ENCODE data around the gene C2CD4D.

The C2CD4D gene

GRCh38 chr1:151839082-151839412, 573 bp downstream of the C2CD4D start:
- DNase-seq (ENCODE audit: low spot score) = no peak
- Histone ChIP-seq H3K27ac (no peak overlapping the region), H3K4me3 (peak overlapping the region; percentile 73)
- TF ChIP-seq, protein P1, sequence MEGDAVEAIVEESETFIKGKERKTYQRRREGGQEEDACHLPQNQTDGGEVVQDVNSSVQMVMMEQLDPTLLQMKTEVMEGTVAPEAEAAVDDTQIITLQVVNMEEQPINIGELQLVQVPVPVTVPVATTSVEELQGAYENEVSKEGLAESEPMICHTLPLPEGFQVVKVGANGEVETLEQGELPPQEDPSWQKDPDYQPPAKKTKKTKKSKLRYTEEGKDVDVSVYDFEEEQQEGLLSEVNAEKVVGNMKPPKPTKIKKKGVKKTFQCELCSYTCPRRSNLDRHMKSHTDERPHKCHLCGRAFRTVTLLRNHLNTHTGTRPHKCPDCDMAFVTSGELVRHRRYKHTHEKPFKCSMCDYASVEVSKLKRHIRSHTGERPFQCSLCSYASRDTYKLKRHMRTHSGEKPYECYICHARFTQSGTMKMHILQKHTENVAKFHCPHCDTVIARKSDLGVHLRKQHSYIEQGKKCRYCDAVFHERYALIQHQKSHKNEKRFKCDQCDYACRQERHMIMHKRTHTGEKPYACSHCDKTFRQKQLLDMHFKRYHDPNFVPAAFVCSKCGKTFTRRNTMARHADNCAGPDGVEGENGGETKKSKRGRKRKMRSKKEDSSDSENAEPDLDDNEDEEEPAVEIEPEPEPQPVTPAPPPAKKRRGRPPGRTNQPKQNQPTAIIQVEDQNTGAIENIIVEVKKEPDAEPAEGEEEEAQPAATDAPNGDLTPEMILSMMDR (IDR thresholded peaks at IDR 0.05) = no peak

- DNase-seq (ENCODE audit: low spot score) = no peak
- Histone ChIP-seq H3K4me3 (peak overlapping the region; percentile 73), H3K27ac (no peak overlapping the region)
- TF ChIP-seq, protein P1 (IDR thresholded peaks at IDR 0.05) = no peak
These were observed 1.2 kb downstream of the C2CD4D start for GRCh38 chr1:151838222-151839081.

DNA sequence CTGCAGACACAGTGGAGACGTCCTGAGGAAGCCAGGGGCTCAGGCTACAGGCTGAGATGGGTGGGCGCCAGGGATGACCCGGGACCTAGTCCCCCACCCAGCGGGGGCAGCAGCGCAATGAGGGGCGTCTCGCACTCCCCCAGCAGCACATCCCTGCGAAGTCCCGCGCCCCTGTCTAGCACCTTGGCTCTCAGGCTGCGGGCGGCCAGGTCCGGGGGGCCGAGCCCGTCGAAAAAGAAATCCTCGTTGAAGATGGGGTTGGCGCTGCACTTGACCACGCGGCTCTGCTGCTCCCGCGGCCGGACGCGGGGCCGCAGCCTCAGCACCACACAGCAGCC, 1.8 kb downstream of the C2CD4D start:
- no peak for DNase-seq (ENCODE audit: low spot score)
- no peak overlapping the region for H3K27ac ChIP-seq
- TF ChIP-seq, protein P1 (IDR thresholded peaks at IDR 0.05) = no peak
- peak overlapping the region; percentile 73 for H3K4me3 ChIP-seq

DNA sequence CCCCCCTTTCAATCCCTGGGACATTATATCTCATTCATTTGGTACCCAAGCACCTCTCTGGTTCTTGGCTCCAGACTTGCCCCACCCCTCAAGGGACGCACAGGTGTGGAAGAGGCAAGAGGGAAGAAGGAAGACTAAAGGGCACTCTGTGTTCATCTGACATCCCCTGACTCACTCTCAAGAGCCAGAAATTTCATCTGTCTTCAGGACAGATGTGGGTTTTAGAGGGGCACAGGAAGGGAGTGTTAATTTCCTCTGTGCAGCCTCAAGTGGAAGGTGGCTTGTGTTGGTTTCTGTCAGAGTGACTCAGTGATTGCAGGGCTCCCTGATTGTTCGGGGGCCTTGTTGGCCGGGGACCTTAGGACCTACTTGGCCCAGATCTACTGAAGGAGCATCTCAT, 2.4 kb downstream of the C2CD4D start:
- TF ChIP-seq, protein P1 (IDR thresholded peaks at IDR 0.05) = no peak
- Histone ChIP-seq H3K27ac (no peak overlapping the region), H3K4me3 (no peak overlapping the region)
- no peak for DNase-seq (ENCODE audit: low spot score)

DNA sequence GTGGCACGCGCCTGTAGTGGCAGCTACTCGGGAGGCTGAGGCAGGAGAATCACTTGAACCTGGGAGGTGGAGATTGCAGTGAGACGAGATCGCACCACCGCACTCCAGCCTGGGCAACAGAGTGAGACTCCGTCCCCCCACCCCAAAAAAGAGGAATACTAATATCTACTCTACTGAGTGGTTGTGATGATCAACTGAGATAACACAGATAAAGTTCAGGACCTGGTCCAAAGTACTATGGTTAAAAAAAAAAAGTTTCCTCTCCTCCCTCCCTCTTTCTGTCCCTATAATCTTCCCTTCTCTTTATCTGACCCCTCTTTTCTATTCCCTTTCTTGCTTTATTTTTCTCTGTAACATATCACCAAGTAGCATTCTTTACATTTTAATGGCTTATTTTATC, 4.0 kb downstream of the C2CD4D start:
- no peak overlapping the region for H3K27ac ChIP-seq
- DNase-seq (ENCODE audit: low spot score) = no peak
- TF ChIP-seq, protein P1 (IDR thresholded peaks at IDR 0.05) = no peak
- no peak overlapping the region for H3K4me3 ChIP-seq

GRCh38 chr1:151834239-151834638, 5.4 kb downstream of the C2CD4D start:
- DNase-seq (ENCODE audit: low spot score) = no peak
- Histone ChIP-seq H3K27ac (no peak overlapping the region), H3K4me3 (no peak overlapping the region)
- TF ChIP-seq, protein P1 (IDR thresholded peaks at IDR 0.05) = no peak

DNA sequence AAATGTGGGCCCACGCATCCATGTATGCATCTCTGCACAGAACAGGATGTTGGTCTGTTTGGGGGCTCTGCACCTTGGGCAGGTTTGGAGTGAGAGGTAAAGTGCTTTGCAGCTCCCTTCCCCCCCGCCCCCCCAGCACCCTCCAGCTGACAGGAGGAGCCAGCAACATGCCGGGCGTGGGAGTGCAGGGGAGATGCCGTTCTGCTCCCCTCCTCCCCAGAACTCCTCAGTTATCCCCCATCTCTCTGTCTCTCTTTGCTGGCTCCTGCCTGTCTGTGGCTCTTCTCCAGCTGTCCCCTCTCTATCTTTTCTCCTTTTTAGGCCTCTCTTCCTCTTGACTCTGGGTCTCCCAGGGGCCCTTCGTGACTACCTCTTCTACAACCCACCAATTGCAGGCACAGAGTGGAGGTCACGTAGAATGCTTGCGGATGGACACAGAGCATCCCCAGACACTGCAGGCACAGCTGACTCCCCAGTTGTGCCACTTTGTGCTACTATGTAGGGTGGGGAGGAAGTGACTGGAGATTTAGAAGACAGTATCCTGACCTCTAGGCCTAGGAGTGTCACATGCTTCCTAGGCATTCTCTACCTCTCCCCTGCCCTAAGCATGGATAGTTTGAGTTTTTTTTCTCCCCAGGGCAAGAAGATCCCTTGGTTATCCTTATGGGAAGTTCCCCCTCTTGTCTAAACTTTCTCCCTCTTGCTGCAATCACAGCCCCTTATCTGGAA, 6.3 kb downstream of the C2CD4D start:
- DNase-seq (ENCODE audit: low spot score) = no peak
- TF ChIP-seq, protein P1 (IDR thresholded peaks at IDR 0.05) = no peak
- Histone ChIP-seq H3K27ac (no peak overlapping the region), H3K4me3 (no peak overlapping the region)

Measured in coronary artery (tissue), 2 donors.